ENCODE data around the gene NOC2L. TPM values are rescaled to one million over a fixed set of nuclear protein-coding genes. Genes with fewer than 3 reads are reported as not detected.

The NOC2L gene
- polyA plus RNA-seq, 1 donor (not counting 4 experiments of a cell fraction or from before 2014, with no cell fraction given) = 51.8 TPM

- Histone ChIP-seq H3K9me1 (ENCODE audit: control insufficient read depth, extremely low read depth, insufficient read depth, low read length) (no peaks in the 10 kb centered on the region), H3K27me3 (ENCODE audit: control insufficient read depth, extremely low read depth, insufficient read depth, low read length) (peaks cover 100% of the 10 kb centered on the region), H4K20me1 (ENCODE audit: control insufficient read depth, extremely low read depth, insufficient read depth, low read length) (peaks cover 12% of the 10 kb centered on the region), H3K4me3 (ENCODE audit: control insufficient read depth in 2 of 3, extremely low read depth in 1 of 3, insufficient read depth in 2 of 3, low read depth in 1 of 3, low read length in 3 of 3) (no peak overlapping the region), H3K79me2 (ENCODE audit: control insufficient read depth, insufficient read depth, low read length) (no peaks in the 10 kb centered on the region), H3K27ac (ENCODE audit: control insufficient read depth, insufficient read depth, low read length) (no peak overlapping the region), H3K4me1 (ENCODE audit: control insufficient read depth, extremely low read depth, insufficient read depth, low read length) (peaks cover 5% of the 10 kb centered on the region), H3K9ac (ENCODE audit: control insufficient read depth, extremely low read depth, insufficient read depth, low read length) (no peak overlapping the region), H3K4me2 (ENCODE audit: control insufficient read depth, extremely low read depth, insufficient read depth, low read depth, low read length) (no peak overlapping the region), H3K9me3 (ENCODE audit: control insufficient read depth, low read depth, low read length) (no peaks in the 10 kb centered on the region), H3K36me3 (ENCODE audit: control insufficient read depth in 2 of 2, extremely low read depth in 1 of 2, insufficient read depth in 2 of 2, low read length in 2 of 2) (no peaks in the 10 kb centered on the region), H2AFZ (ENCODE audit: control insufficient read depth, low read length) (no peak overlapping the region)
- FAIRE-seq (no peak), DNase-seq (ENCODE audit: low read depth, low spot score) (no peak)
- no peak for TF ChIP-seq CTCF (optimal IDR thresholded peaks at IDR 0.05 in 1 of 3, IDR thresholded peaks at IDR 0.05 in 1 of 3, conservative IDR thresholded peaks at IDR 0.05 in 1 of 3; ENCODE audit: extremely low read depth in 1 of 3, insufficient read depth in 2 of 3, low read length in 3 of 3)
- peak; percentile 71 for TF ChIP-seq EZH2 (IDR thresholded peaks at IDR 0.05; ENCODE audit: low read length)
- dilution Hi-C loops (cut with MboI; ENCODE audit: extremely low pct_ligation_motif_present, low sequenced_read_pairs) = no loop called here
These were observed 41.5 kb downstream of the NOC2L start for GRCh38 chr1:917466-918091.

- no peaks in the 10 kb centered on the region for H3K36me3 ChIP-seq (ENCODE audit: control insufficient read depth in 2 of 2, extremely low read depth in 1 of 2, insufficient read depth in 2 of 2, low read length in 2 of 2)
- no peak for FAIRE-seq
- no peak overlapping the region for H3K4me3 ChIP-seq (ENCODE audit: control insufficient read depth in 2 of 3, extremely low read depth in 1 of 3, insufficient read depth in 2 of 3, low read depth in 1 of 3, low read length in 3 of 3)
- H4K20me1 ChIP-seq (ENCODE audit: control insufficient read depth, extremely low read depth, insufficient read depth, low read length) = peaks cover 16% of the 10 kb centered on the region
- H3K79me2 ChIP-seq (ENCODE audit: control insufficient read depth, insufficient read depth, low read length) = no peaks in the 10 kb centered on the region
- H3K9me1 ChIP-seq (ENCODE audit: control insufficient read depth, extremely low read depth, insufficient read depth, low read length) = no peaks in the 10 kb centered on the region
- dilution Hi-C loops (cut with MboI; ENCODE audit: extremely low pct_ligation_motif_present, low sequenced_read_pairs) = no loop called here
- no peak for DNase-seq (ENCODE audit: low read depth, low spot score)
- H3K9ac ChIP-seq (ENCODE audit: control insufficient read depth, extremely low read depth, insufficient read depth, low read length) = no peak overlapping the region
- peaks cover 5% of the 10 kb centered on the region for H3K4me1 ChIP-seq (ENCODE audit: control insufficient read depth, extremely low read depth, insufficient read depth, low read length)
- TF ChIP-seq EZH2 (IDR thresholded peaks at IDR 0.05; ENCODE audit: low read length) = peak; percentile 80
- no peak for TF ChIP-seq CTCF (optimal IDR thresholded peaks at IDR 0.05 in 1 of 3, IDR thresholded peaks at IDR 0.05 in 1 of 3, conservative IDR thresholded peaks at IDR 0.05 in 1 of 3; ENCODE audit: extremely low read depth in 1 of 3, insufficient read depth in 2 of 3, low read length in 3 of 3)
- H3K9me3 ChIP-seq (ENCODE audit: control insufficient read depth, low read depth, low read length) = no peaks in the 10 kb centered on the region
- no peak overlapping the region for H3K4me2 ChIP-seq (ENCODE audit: control insufficient read depth, extremely low read depth, insufficient read depth, low read depth, low read length)
- no peak overlapping the region for H3K27ac ChIP-seq (ENCODE audit: control insufficient read depth, insufficient read depth, low read length)
- H3K27me3 ChIP-seq (ENCODE audit: control insufficient read depth, extremely low read depth, insufficient read depth, low read length) = peaks cover 100% of the 10 kb centered on the region
- no peak overlapping the region for H2AFZ ChIP-seq (ENCODE audit: control insufficient read depth, low read length)
These were observed 42.0 kb downstream of the NOC2L start for GRCh38 chr1:917076-917459.

Data from keratinocyte (primary cell).